Coronary artery (tissue), 2 donors: ENCODE data around the gene TGIF1.
A peak's percentile ranks its signal among the peaks of the same experiment; 100 is the strongest.

ENCODE experiments used
- DNase-seq: peaks from one replicate; pipeline ENCODE4 v3.0.0-alpha.2; 2017; ENCODE audit warnings: low spot score
- H3K27ac ChIP-seq, 2 donors: fragments of 200-600 bp; sonication (generic); one replicate each; pipeline ENCODE4 v1.5.1; 2016 to 2019
- H3K4me3 ChIP-seq: fragments of 200-600 bp; sonication (generic); 2 replicates; pipeline ENCODE4 v1.5.1; 2016; ENCODE audit warnings: mild to moderate bottlenecking, moderate library complexity
- CTCF ChIP-seq: fragments of 200-600 bp; sonication (generic); IDR thresholded peaks from one replicate; pipeline ENCODE4 v1.5.1; 2019; ENCODE audit warnings: antibody characterized with exemption

Gene TGIF1

GRCh38 chr18:3485153-3486149 is 35.5 kb downstream of the TGIF1 start:
- no peak overlapping the region for H3K4me3 ChIP-seq
- no peak overlapping the region for H3K27ac ChIP-seq
- DNase-seq: no peak
- TF ChIP-seq CTCF: no peak

GRCh38 chr18:3486512-3486911 is 36.5 kb downstream of the TGIF1 start:
- H3K27ac ChIP-seq: no peak overlapping the region
- TF ChIP-seq CTCF: no peak
- H3K4me3 ChIP-seq: no peak overlapping the region
- no peak for DNase-seq

- no peak overlapping the region for H3K27ac ChIP-seq
- TF ChIP-seq CTCF: no peak
- DNase-seq: no peak
- no peak overlapping the region for H3K4me3 ChIP-seq
These were observed 39.5 kb downstream of the TGIF1 start for GRCh38 chr18:3489462-3489861.

GRCh38 chr18:3491981-3492555 is 42.1 kb downstream of the TGIF1 start:
- Histone ChIP-seq H3K27ac (no peak overlapping the region), H3K4me3 (no peak overlapping the region)
- DNase-seq: no peak
- TF ChIP-seq CTCF: no peak

- no peak for TF ChIP-seq CTCF
- DNase-seq: no peak
- Histone ChIP-seq H3K4me3 (no peak overlapping the region), H3K27ac (no peak overlapping the region)
These were observed 42.7 kb downstream of the TGIF1 start for GRCh38 chr18:3492721-3493120.

GRCh38 chr18:3493501-3494244 is 43.7 kb downstream of the TGIF1 start:
- H3K4me3 ChIP-seq: peak overlapping the region; percentile 38
- peak overlapping the region in 1 of 2 donors; percentile 42 for H3K27ac ChIP-seq
- DNase-seq: no peak
- TF ChIP-seq CTCF: no peak
